IPS-NIHi11 (cell line): ENCODE data around the gene RPL22L1.
"Not testable (repeated sequence)": the region's sequence is repeated elsewhere in the genome, so short reads cannot be mapped to it uniquely, and the experiment has no call there.

Experiments
- DNase-seq: peaks from one replicate; pipeline ENCODE4 v3.0.0; 2012; ENCODE audit warnings: mixed read lengths, low spot score

The RPL22L1 gene

DNA sequence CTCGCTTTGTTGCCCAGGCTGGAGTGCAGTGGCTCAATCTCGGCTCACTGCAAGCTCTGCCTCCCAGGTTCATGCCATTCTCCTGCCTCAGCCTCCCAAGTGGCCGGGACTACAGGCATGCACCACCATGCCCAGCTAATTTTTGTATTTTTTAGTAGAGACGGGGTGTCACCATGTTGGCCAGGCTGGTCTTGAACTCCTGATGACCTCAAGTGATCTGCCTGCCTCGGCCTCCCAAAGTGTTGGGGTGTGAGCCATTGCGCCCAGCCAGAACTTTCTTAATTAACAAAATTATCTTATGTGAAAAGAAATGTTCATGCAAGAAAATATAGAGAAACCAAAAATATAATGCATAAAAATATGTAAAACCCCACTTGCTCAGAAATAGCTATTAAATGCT is 7.3 kb upstream of the RPL22L1 start:
- DNase-seq, result not testable (repeated sequence)

DNA sequence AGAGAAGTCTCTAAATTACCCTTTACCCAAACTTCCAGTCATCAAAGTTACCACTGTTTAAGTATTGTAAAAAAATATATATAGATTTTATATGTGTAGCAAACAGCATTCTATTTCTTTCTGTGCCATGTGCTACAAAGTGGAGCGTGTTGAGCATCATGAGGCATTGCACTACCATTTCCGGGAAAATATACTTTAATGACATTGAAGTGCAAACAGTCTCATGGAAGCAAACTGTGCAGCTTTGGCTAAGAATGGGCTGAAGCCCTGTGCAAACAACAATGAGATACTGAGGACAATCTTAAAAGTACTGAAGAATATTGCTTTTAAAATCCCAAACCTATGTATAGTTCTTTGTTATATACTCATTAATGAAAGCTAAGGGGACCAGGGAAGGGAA is 6.5 kb upstream of the RPL22L1 start:
- no peak for DNase-seq

DNA sequence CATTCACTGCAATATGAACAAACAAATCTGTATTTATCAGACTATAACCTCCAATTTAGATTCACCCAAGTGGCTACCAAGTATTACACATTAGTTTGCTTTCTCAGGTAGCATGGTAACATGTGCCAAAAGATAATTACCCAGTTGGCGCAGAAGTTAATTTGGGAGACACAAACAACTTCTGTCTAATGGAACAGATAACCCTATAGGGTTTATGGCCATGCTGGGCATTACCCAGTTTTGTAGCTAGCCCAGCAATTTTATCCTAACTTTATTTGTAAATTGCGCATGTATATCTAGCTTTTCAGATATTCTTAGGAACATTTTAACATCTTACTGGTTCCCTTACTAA is 780 bp downstream of the RPL22L1 start:
- no peak for DNase-seq

DNA sequence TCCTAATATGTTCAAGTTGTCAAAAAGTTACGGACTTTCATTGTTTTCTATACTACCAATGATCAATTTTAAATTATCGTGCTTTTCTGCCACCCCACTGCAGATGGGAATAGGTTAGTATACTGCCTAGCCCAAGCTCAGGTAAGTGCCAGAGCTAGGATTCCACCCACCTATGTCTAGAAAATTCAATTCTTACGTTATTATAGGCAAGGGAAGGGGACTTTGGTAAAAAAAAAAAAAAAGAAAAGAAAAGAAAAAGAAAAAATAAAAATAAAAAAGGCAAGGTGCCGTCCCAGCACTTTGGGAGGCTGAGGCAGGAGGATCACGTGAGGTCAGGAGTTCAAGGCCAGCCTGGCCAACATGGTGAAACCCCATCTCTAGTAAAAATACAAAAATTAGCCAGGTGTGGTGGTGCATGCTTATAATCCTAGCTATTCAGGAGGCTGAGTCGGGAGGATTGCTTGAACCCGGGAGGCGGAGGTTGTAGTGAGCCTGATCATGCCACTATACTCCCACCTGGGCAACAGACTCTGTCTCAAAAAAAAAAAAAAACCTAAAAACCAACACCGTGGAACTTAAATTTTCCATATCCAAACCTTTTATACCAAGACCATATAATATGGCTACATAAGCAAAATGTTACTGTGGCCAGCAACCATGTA is 1.3 kb downstream of the RPL22L1 start:
- DNase-seq, result no peak

DNA sequence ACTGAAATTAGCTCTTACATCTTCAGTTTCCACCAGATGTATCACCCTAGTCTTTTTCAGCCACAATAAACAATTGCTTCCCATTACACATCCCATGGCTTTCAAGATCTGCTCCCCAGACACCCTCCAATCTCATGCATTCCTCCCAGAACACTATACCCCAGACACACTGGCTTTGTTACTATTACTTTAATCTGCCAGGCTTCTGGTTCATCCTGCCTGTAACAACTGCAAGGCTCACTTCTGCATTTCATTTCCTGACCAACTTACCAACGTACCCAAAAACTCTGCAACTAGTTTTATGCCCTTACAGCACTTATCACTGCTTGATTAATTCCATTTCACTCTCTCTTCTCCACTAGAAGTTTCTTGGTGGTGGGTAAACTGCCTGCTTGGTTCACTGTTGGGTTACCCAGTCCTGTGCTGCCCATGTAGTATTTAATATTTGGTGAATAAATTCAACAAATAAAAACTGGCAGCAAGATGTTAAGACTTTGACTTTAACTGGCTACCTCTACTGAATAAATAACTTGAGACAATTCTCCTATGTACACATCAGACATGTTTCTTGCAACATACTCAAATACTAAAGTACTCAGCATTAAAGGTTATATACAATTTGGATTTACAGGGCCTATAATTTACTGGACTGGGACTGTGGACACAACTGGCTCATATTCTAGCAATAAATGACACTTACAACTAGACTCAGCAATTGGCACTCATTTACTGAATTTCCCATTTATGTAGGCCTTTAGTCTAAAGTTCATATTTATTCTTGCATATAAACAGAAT is 2.7 kb downstream of the RPL22L1 start:
- DNase-seq, result no peak

DNA sequence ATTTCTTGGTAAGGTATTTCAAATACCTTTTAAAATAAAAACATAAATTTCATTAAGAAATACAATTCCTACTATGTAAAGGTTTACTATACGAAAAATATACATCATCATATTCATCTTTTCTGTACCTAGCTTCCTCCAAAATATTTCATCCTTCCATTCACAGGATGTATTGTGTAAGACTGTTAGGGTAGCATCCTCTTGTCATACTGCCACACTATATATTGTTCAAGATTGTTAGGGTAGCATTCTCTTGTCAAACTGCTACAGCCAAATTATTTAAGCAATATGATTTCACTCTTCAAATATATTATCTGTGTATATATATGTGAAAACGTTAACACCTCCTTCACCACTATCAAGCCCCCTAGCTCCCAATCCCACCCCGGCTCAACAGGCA is 3.5 kb downstream of the RPL22L1 start:
- no peak for DNase-seq

DNA sequence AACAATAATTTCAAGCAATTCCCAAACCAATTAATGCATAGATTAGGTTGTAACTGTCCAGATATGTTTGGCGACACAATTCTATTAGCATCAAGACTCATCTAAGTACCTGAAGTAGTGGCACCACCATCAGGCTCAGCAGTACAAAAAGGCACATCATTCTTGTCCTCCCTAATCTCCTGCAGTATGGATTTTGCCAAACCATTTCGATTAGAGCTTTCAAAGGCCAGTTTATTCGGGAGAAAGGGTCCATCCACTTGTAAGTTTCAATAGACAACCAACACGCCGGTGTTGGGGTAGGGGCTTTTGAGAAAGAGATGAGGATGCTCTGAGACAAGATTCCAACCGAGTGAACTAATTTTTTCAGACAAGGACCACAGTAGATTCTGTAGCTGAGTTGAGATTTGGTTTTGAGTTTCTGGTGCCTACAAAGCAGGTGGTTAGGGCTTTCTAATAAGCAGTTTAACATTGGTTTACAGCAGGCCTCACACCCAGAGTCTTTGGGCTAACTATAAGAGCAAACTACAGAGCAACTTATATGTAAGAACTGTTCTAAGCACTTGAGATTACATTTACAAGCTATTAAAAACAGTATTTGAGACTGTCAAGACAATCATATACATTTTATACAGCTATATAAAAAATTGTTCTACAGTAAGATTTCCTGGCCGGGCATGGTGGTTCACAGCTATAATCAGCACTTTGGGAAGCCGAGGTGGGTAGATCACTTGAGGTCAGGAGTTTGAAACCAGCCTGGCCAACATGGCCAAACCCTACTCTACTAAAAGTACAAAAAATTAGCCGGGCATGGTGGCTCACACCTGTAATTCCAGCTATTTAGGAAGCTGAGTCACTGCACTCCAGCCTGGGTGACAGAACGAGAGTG is 4.5 kb downstream of the RPL22L1 start:
- DNase-seq, result no peak

DNA sequence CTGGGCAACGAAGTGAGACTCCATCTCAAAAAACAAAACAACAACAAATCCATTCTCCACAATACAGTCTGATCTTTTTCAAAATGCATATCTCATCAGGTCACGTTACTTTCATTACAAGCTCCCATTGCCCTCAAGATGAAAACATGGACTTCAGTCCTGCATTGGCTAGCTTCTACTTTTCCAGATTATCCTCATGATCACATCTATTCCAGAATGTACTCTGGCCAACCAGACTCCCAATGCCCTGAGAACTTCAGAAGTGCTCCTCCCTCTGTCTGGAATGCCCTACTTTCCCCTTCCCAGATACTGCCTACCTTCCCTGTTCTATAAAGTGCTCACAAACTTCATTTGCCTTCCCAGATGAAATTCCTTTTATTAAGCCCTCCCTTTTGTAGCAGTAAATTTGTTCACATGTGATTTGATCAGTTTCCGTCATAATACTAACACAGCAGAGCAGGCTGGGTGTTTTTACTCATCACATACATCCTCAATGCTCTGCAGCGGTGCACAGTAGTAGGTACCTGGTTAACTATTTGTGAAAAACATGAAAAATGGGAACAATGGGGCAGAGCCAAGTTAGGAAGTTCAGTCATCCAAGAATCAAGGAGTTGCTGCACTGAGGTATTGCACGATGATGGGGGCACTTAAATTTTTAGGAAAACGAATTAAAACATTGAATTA is 5.3 kb downstream of the RPL22L1 start:
- peak; percentile 21 for DNase-seq

DNA sequence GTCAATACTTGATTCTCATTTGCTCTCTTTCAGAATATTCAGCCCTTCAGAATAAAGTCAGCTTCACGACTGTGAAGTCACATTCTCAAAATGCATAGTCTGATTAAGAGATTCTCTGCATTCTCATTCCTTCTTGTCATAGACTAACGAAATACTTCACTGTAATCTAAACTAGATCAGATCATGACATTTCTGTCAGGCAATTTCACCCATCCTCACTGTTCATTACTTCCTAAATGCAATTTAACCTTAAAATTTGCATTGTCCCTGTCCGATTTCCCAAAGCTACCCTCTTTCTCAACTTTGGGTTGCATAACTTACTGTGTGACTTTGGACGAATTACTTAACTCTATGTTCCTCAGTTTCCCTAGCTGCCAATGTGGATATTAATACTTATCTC is 6.2 kb downstream of the RPL22L1 start:
- DNase-seq, result no peak

DNA sequence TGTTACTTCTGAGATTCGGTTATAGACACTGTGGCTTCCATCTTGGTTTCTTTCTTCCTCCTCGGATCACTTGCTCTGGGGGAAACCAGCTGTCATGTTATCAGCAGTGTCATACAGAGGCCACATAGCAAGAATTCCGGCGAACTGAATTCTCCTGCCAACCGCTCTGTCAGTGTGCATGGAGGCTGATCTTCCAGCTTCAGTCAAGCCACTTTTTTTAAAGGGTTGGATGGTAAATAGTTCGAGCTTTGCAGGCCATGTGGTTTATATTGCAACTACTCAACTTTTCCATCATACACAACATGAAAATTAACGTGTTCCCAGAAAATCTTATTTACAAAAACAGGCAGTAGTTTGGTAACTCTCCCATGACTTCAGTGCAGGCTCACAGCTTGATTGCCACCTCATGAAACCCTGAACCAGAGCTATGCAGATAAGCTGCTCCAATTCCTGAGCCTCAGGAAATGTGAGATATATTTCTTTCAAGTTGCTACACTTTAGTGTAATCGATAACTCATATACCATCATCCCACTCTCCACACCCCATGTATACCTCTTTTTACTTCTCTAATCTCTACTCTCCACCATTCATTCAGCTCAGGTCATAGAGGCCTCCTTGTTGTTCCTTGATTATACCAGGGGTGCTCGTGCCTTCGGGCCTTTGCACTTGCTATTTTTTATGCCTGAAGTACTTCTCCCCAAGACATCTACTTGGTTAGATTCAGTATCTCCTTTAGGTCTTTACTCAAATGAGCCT is 7.2 kb downstream of the RPL22L1 start:
- no peak for DNase-seq

DNA sequence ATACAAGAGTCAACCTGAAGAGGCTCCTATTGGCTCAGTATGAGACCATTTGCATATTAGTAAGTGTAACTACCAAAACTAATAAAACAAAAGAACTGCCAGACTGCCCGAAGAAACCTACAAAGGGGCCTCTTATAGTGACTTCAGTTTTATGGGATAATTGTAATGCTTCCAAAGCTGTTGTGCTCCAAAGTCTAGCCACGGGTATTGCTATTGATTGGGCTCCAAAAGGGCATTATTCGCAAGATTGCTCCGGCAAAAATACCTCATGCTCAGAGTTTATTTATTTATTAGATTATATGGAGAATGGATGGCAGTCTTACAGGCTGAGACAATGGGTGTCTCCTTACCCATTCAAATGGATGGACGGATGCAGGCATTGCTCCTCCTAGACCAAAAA is 11.4 kb downstream of the RPL22L1 start:
- no peak for DNase-seq

DNA sequence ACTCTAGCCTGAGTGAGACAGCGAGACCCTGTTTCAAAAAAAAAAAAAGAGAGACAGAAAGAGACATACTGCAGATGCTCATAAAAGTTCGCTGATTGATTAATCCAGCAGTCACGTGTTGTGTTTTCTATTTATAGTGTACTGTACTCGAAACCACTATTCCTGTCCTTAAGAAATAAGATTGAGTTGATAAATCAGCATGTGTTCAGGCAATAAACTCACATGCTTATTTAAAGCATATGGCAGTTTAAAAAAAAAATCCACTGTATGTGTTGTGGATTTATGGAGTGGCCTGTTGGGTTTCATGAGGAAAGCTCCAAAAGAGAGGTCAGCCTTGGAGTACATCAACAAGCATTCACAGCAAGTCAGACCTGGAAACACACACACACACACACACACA is 17.7 kb downstream of the RPL22L1 start:
- DNase-seq, result no peak

DNA sequence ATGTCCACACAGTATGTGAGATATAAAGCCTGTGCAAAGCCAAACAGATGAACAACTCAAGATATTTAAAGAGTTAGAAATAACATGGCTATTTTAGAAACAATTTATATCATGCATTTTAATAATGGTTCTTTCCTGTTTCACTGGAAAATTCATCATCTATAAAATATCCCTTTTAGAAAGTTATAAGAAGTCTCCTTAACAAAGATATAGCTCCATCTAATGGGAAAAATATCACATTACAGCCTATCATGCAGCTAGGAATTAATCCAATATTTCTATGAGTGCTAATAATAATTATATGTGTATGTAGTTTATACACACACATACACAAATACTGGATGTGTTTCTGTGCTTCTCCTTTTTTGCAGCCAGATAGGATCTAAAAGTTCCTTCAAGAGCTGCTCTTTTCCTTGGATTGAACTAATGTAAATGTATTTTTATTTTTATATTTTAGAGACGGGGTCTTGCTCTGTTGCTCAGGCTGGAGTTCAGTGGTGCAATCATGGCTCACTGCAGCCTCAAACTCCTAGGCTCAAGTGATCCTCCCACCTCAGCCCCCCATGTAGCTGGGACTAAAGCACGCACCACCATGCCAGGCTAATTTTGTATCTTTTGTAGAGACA is 21.6 kb downstream of the RPL22L1 start:
- no peak for DNase-seq

DNA sequence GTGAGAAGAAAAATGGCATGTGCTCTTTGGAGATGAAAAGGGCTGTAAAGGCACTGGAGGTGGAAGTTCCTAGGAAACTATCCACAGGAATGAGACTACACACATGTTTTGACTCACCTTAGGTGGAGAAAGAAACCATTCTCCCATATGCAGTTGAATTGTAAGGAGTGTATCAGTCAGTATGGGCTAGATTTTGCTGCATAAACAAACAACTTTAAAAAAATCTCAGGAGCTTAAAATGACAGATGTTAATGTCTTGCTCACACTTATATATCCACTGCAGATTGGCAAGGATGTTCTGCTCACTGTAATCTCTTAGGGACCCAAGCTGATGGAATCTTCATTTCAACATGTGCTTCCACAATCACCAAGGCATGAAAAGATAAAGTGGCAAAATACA is 25.6 kb downstream of the RPL22L1 start:
- no peak for DNase-seq

DNA sequence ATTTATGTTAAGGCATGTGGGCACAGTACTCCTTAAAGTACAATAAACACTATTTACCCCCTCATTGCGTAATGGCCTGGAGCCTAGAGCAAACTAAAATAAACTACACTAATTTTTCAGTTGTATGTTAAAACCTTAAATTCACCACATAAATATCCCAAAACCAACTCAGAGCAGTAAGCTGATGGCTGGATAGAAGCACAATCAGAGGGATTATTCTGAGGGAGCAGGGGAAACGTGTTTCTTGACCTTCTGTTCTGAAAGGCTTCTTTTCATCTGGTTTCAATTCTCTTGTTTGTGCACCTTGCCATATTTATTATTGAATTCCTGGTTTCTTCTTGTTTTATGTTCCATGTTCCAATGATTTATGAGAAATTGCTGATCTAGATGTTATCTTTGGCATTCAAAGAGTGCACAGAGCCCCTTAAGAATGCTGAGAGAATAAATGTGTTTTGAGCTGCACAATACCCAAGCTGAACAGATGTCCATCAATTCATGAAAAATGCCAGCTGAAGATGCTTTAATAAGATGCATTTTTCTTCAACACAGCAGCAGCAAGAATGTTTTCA is 29.6 kb downstream of the RPL22L1 start:
- no peak for DNase-seq

DNA sequence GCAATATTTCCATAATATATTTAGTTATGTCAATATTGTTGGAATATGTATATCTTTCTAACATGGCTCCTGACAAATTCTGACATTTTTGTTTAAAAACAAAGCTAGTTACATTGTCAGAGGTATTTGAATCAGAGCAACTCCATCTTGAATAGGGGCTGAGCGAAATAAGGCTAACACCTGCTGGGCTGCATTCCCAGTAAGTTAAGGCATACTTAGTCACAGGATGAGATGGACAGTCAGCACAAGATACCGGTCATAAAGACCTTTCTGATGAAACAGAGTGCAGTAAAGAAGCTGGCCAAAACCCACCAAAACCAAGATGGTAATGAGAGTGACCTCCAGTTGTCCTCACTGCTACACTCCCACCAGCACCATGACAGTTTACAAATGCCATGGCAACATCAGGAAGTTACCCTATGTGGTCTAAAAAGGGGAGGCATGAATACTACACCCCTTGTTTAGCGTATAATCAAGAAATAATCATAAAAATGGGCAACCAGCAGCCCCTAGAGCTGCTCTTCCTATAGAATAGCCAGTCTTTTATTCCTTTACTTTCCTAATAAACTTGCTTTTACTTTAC is 30.4 kb downstream of the RPL22L1 start:
- no peak for DNase-seq

DNA sequence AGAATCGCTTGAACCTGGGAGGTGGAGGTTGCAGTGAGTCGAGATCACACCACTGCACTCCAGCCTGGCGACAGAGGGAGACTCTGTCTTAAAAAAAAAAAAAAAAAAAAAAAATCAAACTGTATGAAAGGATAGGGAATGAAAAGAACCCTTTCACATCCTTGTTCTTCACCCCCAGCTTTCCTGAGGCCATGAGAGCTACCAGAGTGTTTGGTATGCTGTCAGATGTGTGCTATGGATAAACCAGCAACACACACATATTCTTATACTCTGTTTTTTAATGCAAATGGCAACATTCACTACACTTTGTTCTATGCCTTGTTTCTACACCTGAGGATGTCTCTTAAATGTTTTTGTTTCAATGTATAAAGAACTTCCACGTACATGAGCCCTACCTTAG is 33.5 kb downstream of the RPL22L1 start:
- no peak for DNase-seq

DNA sequence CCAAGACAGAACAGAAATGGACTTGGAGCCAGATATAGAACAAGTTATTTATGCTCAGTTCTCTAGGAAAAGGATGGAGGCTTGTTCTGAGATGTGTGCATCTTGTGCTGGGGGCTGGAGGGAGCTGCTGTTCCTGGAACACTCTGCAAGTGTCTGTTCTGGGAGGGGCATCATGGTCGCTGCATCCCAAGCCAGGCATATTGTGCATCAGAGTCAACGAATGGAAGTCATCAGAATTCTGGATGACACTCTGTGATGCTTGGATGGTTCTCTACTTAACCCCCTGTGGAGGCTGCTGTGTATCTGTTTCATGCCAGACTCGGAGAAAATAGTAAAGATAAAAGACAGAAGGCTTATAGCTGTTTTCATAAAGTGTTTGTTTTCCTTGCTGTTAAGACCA is 34.7 kb downstream of the RPL22L1 start:
- no peak for DNase-seq

DNA sequence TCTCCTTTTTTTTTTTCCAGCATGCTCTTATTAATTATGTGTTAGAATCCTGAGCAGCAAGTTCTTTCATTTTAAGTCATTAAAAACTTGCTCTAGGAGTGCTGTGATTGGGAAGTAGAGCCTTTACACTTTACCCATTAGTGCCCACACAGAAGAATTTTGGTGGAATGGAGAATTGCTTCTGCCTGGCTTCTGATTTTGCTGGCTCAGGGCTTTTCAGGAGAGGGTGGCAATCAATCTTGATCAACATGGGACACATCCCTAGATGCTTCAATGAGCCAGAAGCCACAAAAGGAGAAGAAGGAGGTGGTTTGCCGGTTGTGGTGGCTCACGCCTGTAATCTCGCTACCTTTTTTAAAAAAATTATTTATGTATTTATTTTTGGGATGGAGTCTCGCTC is 39.4 kb downstream of the RPL22L1 start:
- DNase-seq, result no peak

DNA sequence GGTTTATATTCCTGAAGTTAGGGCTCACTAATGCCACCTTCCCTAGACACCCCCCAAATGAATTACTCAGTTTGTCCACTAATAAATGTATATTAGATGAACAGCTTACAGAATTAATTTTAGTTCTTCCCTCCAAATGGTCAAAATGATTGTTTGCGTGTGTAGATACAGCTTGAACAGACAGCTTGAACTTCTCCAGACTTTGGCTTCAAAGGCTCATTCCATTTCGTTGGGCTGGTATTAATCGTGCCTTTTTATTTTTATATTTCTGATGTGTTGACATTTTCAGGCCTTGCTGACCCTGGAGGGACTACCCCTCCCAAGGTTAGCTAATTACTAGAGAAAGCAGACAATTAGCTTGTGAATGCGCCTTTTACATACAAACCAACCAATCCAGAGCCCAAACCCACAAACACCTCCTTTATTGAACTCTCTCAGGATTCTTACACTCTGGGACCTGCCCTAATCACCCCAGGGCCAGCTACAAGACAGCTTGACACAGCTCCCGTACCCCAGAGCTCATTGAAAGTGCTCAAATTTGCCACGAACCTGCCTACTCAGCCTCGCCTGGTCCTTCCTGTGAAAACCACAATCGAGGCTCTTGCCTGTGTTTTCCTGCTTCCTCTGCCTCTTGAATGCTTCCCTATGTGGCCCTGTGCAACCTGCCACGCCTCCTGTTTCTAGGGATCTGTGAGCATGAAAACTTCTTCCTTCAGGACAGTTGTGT is 40.3 kb downstream of the RPL22L1 start:
- DNase-seq, result no peak
